COLO668 (cell line): ENCODE measurements around the gene KCNG2.

ENCODE experiments used
- DNase-seq: peaks from one replicate; lab custom pipeline; 2025; ENCODE audit not compliant: unreplicated experiment; lab: John Stamatoyannopoulos, UW

The KCNG2 gene

DNA sequence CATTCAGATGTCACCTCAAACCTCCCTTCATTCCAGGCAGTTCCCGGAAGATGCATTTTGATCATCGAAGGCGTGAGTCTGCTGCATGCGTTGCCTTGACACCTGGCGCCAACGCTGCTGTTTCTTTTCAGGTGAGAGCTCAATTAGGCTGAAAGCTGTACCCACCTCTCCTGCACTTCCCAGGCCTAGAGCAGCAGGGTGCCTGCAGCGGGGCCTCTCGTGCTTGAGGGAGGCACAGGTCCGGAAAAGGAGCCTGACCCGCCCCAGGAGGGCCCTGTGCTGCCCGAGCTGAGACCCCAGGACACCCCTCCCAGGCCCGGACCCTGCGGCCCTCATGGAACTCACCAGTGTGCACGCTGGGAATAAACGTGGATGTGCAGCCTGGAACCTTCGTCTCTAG lies 31.4 kb upstream of the KCNG2 start:
- DNase-seq, result peak; percentile 33

DNA sequence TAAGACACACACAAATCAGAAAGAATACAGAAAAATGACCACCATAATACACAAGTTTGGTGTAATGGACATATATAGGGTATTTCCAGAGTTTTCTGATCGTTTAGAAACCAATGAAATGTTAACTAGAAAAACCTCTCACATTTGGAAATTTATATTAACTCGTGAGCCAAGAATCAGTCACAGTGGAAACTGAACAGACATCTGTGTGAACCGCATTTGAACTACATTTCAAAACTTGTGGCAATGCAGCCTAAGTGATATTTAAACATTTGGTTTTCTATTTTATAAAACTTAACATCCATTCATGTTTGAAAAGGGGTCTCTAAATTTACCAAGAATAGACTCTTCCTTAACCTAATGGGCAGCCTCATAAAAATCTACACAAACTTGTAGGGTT lies 29.0 kb upstream of the KCNG2 start:
- DNase-seq, result no peak

DNA sequence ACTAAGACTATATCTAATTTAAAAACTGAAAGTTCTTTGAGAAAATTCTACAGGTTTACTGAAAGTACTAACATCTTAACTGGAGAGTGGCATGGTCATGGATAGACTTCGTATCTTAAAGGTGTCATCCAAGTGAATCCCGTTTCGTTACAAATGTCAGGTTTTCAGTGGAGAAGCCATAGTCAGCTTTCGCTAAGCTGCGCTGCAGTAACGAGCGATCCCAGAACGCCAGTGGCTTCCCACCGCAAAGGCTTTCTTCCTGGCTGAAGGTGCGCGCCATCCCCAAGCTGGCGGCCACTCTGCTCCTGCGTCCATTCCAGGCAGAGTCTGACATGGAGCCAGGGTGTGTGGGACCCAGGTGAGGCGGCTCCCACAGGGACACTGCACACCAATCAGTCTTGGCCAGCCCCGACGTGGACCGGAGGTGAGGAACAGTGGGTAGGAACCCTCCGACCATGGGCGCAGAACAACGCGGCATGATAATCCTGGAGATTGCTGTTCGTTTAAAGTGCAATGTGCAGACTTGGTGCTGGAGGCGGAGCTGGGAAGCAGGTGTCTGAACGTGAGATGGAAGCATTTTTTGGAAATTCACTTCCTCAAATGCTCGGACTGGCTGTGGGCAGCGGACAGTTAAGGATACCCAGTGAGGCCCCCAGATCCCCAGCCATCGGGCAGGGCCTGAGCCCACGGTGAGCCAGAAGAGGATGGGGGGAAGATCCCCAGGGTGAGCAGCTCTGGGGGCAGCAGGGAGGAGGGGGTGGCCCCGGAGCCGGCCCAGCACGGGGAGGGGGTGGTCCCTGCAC lies 27.8 kb upstream of the KCNG2 start:
- no peak for DNase-seq

DNA sequence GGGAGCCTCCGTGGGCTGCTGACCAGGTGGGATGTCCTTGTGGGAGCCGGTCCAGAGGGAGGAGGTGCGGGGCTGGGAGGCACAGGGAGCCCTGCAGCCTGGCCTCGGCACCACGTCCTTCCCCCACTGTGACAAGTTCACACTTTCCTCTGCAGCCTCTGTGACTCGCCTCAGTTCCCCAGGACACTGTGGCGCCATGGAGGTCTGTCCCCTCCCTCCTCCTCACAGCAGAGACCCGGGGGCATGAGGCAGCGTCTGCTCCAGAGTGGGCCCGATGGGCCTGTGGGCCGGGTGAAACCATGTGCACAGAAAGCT lies 27.3 kb upstream of the KCNG2 start:
- no peak for DNase-seq

DNA sequence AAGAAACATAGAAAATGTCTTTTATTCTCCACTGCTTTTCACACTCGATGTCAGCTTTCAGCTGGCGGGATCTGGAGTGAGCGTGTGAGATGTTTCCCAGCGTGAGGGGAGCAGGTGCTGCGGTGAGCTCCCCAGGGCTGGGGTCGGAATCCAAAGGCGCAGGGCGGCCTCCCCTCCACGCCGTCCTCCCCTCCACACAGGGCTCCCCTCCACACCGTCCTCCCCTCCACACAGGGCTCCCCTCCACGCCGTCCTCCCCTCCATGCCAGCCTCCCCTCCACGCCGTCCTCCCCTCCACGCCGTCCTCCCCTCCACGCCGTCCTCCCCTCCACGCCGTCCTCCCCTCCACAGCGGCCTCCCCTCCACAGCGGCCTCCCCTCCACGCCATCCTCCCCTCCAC lies 26.9 kb upstream of the KCNG2 start:
- DNase-seq, result no peak

DNA sequence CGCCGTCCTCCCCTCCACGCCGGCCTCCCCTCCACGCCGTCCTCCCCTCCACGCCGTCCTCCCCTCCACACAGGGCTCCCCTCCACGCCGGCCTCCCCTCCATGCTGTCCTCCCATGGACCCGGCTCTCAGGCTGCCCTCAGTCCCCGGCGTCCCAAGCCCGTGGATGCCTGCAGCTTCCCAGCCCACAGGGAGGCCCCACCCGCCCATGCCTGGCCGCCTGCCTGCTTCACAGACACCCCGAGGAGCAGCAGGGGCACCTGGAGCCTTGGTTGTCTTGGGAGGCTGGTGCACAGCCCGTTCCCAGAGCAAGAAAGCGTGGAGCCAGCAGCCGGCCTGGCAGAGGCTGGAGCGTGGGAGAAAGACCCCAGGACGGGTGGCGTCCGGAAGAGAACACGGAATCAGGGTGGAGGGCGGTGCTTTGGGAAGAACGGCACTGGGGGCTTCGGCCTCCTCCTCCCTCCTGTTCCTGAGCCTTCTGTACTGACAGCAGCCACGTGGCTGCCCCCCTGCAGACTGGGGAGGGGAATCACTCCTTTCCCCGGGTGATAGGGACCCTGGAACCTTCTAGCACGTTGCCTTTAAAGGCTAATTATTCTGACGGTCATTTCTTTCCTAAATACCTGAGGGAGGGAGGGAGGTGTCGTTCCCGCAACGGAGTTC lies 26.2 kb upstream of the KCNG2 start:
- DNase-seq, result no peak

DNA sequence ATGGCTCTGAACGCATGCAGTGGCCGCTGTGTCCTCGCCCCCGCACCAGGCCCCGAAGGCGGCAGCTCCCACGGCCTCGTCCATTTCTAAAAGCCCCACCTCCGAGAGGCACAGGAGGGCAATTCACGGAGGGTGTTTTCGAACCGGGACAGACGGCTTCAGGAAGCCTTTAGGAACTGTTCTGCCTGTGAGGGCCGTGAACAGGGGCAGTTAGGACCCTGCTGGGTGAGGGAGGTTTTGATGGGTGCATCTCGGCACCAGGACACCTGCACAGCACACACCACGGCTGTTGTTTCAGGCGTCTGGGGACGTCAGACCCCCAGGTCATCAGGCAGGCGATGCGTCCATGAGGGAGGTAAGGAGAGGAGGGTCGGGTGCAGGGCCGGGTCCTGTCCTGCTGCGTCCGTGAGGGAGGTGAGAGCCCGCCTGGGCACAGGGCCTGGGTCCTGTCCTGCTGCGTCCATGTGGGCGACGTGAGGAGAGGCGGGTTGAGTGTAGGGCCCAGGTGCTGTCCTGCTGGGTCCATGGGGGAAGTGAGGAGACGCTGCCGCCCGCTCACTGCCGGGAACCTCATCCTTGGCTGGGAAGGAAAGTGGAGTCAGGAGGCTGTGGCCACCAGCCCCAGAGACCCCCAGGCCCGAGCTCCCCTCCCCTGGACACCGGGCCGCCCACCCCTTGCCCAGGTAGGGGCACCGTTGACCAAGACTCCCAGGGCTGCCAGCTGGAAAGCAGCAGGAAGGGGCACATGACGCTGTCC lies 25.5 kb upstream of the KCNG2 start:
- no peak for DNase-seq

DNA sequence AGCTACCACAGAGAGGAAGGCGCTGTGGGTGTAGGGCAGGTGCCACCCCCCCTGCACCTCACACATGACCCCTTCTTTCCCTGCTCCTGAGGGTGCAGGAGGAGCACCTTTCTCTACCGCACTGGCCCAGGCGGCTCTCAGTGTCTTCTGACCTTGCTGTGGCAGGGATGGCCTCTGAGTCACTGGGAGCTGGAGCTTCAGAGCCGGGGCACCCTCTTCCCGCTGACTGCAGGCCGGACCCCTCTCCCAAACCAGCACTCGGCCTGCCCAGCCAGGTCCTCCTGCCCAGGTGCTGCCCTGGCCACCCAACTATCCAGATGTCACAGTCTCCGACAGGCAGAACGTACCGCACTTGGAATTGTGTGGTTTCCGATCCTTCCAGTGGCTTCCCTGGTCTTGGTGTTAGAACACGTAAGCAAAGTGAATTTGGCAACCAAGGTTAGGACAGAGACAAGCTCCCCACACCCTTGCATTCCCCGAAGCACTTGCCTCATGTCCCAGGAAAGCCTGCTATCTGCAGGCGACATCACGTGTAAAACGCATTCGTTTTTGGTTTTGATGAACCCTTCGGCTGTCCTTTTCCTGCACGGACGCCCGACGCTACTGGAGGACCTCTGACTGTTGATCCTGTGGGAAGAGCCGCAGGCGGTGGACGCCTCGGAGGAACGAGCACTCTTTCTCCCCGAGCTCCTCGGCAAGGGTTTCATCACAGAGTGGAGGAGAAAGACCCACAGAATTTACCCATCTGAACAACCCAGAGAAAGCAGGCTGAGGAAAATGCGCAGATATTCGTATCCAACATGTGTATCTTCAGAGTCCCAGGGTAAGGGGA lies 24.7 kb upstream of the KCNG2 start:
- DNase-seq, result no peak

DNA sequence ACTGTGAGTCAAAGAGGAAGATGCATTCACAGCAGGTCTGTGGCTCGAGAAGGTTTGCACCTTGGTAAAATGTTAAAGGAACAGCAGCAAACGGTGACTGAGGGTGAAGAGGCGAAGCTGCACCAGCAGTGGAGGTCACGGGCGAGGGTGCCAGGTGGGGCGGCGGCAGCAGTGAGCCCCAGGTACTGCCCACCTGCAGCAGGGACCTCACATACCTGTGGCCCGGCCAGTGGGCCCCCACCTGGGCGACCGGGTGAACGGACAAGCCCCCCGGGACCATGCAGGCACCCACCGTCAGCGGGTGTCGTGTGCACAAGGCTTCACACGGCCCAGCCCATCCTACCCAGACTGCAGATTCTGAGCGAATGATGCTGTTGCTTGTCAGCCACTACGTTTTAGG lies 23.6 kb upstream of the KCNG2 start:
- no peak for DNase-seq

DNA sequence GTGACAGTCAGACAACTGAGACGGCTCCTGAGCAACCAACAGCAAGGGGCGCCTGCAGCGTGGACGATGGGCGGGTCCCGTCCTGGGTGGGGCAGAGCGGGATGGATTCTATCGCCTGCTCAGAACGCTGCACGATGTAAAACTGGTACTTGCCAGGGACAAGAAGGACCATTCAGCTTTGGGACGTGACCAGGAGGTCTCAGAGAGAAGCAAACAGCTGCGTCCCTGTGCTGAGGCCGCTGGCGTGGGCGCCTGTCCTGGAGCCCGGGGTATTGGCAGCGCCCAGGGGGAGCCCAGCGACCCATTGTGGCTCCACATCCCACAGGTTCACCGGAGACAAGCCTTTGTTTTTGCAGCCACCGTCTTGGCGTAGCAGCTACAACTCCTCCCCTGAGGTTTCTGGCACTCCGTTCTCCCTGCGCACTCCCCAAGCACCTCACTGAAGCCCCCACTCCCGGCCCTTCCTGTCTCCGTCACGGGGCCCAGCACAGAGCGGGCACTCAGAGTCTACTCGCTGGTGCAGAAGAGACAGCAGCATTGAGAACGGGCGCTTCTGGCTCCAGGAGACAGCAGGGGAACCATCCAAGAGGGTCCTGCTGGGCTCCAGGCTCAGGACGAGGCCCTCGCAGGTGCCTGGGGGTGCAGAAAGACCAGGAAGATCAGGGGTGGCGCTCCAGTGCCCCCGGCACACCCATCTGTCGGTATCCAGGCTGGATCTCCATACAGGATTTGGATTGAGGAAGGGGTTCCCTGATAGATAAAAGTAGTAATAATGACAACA lies 22.1 kb upstream of the KCNG2 start:
- DNase-seq, result no peak

DNA sequence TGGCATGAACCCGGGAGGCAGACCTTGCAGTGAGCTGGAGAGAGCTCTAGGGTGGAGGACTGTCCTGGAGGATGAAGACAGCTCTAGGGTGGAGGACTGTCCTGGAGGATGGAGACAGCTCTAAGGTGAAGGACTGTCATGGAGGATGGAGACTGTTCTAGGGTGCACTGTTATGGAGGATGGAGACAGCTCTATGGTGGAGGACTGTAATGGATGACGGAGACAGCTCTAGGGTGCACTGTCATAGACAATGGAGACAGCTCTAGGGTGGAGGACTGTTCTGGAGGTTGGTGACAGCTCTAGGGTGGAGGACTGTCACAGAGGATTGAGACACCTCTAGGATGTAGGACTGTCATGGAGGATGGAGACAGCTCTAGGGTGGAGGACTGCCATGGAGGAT lies 21.1 kb upstream of the KCNG2 start:
- no peak for DNase-seq

DNA sequence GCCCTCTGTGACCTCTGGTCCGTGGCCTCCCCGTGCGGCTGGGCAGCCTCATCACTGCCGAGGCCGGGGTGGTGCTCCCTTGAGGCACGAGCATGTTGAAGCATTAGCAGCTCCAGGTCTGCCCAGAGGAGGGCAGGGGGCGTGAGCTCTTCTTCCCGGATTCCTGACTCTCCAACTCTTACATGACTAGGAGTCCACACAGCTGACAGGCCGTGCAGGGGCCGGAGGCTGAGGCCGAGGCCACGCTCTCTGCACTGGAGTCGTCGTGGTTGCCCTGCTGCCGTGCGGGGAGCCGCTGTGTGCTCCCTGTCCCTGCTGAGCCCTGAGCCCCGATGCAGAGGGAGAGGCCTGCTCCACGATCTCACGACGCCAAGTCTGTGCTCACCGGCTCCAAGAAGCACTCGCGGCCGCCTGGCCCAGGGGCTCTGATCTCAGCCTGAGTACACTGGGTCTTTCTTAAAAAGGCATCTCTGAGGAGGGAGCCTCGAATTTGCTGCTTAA lies 19.4 kb upstream of the KCNG2 start:
- no peak for DNase-seq

DNA sequence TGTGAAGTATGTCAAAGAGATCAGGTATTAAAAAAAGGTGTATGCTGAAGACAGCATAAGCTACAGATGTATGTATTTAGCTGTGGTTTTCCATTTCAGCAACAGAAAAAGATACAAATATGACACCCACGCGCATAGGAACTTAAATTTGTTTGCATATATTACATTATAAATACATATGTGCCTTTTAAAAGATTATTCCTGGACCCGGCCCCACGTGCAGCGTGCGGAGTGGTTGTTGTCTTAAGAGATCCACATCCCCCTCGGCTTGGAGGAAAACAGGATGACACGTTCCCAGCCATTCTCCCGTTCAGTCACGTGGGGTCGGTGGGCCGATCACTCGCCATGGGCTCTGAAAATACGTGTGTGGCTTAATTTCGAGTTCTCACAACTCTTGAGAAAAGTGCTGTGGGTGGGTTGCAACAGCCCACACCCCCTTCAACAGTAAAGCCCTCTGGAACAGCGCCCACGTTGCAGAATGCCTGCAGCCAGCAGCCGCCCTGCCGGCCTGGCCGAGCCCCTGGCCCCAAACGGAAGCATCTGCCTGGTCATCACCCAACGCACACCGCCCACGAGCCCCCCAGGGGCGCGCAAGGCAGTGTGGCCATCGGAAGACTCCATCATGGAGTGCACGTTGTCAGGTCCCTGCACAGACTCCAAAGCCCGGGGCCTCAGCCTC lies 18.6 kb upstream of the KCNG2 start:
- DNase-seq, result no peak

DNA sequence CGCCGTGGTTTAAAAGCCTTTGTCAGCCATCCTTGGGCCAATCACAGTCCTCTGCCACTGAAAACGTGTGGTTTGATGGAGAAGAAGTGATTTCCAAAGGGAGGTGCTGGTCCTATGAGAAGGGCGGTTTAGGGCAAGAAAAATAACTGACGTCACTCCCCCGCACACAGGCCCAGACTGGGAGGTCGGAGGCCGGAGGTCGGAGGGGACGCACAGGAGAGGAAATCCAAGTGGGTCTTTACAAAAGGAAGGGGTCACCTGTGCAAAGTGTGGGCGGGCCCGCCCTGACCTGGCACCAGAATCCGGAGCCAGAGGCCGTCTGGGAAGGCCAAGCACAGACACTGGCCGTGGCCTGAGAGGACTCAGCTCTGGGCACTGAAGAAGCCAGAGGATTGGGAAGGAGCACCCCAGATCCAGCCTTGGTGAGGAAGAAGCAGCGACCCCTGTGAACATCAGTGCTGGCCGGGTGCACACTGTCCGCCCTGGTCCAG lies 18.0 kb upstream of the KCNG2 start:
- no peak for DNase-seq

DNA sequence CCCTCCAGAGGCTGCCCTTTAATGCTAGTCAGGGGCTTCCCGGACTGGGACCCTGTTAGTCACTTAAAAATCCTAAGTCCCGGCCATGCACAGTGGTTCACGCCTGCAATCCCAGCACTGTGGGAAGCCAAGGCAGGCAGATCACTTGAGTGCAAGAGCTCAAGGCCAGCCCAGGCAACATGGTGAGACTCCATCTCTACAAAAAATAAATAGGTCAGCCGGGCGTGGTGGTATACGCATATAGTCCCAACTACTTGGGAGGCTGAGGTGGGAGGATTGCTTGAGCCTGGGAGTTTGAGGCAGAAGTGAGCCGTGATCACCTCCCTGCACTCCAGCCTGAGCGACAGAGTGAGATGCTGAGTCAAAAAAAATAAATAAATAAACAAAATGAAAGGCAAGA lies 17.2 kb upstream of the KCNG2 start:
- DNase-seq, result no peak

DNA sequence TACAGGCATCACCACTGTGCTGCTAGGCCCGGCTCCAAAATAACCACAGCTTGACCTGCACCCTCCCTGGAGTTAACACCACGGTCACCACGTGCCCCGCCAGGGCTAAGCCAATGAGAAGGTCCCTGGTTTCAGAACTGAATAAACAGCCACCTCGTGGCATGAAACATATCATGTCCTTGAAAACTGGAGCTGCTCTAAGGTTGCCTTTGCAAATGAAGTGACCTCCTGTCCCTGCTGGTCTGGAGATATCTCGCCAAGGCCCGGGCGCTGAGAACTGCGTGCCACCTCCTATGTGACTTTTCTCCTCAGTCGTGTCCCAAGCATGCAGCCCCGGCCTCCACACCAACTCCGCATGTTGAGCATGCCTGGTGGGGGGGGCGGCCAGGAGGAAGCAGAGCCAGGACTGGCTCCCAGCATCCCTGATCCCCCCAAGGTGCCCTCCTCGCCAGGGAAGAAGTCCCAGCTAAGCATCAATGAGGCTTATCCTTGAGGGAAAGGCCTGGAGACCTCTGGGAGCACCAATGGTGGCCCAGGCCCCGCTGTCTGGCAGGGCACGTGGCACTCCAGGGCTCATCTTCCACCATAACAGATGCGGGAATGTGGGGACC lies 16.3 kb upstream of the KCNG2 start:
- no peak for DNase-seq

DNA sequence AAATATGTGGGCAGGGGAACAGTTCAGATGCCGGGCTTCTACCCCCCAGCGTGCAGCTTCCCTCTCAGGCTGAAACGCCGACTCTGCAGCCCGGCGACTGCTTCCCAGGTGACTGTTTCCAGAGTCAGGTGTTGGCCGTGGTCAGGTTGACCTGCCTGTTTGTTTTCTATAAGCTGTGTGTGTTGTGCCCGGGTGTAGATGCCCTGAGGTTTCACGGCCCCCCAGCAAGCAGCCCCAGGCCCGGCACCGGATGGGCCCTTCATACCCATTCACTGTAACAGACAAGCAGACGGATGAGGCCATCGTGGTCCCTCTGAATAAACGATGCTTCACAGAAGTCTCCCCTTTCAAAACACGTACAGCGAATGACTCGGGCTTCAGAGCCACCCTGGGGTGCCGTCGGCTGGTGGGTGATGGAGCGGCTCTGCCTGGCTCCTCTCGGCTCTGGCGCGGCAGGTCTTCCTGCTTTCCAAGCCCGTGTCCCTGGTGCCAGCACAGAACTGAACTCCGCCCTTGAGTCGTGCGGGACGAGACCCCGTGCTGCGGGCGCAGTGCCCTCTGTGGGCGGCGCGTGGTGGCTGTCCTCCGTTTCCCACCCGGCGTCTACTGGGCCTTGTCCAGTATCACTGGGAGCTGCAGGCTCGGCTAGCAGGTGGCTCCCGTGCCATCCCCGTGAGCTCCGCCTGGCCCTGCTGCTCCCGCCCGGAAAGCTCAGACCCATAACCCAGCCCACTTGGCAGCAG lies 15.0 kb upstream of the KCNG2 start:
- peak; percentile 60 for DNase-seq

DNA sequence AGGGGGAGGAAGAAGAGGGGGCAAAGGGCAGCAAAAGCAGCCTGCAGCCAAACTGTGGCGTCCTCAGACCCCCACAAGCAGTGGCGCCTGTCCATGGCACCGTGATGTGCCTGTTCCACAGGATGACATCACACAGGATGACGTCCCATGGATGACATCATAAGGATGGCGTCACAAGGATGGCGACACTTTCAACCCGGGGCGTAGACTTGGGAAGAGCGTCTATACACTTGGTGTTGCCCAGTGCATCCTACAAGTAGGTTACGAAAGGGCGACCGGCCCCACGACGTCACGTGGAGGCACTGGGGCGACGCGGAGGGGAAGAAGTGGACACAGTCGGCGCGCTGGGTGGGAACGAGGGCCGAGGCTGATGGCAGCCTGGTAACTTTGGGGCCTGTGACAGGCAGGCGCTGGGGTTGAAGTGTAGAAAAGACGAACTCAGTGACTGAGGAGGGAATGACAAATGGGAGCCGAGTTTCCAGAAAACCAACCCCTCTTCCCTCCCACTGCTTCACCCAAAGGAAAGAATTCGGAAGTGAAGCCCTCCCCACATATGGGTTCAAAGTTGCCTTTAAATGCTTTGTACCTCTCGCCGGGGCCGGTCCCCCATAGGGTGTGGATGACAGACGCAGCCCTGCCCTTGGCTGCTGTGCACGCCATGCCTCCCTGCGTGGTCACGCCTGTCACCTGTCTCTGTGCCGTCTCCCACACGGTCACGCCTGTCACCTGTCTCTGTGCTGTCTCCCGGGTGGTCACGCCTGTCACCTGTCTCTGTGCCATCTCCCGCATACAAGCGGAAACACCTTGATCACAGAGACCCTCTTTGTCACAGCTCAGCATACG lies 13.4 kb upstream of the KCNG2 start:
- DNase-seq, result peak; percentile 47
